Mesendoderm (in vitro differentiated cells): ENCODE measurements around the gene PPP1R14C.

ENCODE experiments used
- DNase-seq: peaks from one replicate; pipeline ENCODE4 v3.0.0; 2013
- H2AK5ac ChIP-seq: 2 replicates; pipeline ENCODE4 v1.6.1; 2013; ENCODE audit warnings: low read length, inconsistent platforms
- H2BK120ac ChIP-seq: 2 replicates; pipeline ENCODE4 v1.6.1; 2013; ENCODE audit warnings: low read depth, mild to moderate bottlenecking, low read length, moderate library complexity, mixed read lengths
- H2BK15ac ChIP-seq: replicated peaks from 2 replicates; pipeline ENCODE4 v1.6.1; 2013; ENCODE audit warnings: low read depth, mild to moderate bottlenecking, moderate library complexity
- H2BK5ac ChIP-seq: 2 replicates; pipeline ENCODE4 v1.6.1; 2013; ENCODE audit warnings: low read length, inconsistent platforms
- H3K18ac ChIP-seq: 2 replicates; pipeline ENCODE4 v1.6.1; 2013; ENCODE audit warnings: mild to moderate bottlenecking, low read length, mixed read lengths
- H3K23ac ChIP-seq: one replicate; pipeline ENCODE4 v1.6.1; 2013; ENCODE audit warnings: low read length
- H3K27ac ChIP-seq: 2 replicates; pipeline ENCODE4 v1.5.1; 2013; ENCODE audit warnings: low read depth, mild to moderate bottlenecking, inconsistent platforms, low read length, moderate library complexity
- H3K27me3 ChIP-seq: 2 replicates; pipeline ENCODE4 v1.6.1; 2013; ENCODE audit warnings: low read length, control low read depth, mild to moderate bottlenecking, inconsistent platforms; ENCODE audit not compliant: insufficient read depth, poor library complexity
- H3K36me3 ChIP-seq: 2 replicates; pipeline ENCODE4 v1.6.1; 2013; ENCODE audit warnings: low read length, inconsistent platforms; ENCODE audit not compliant: control insufficient read depth, insufficient read depth
- H3K4ac ChIP-seq: one replicate; pipeline ENCODE4 v1.6.1; 2013; ENCODE audit warnings: low read depth, mild to moderate bottlenecking, low read length, moderate library complexity
- H3K4me1 ChIP-seq: 2 replicates; pipeline ENCODE4 v1.6.1; 2013; ENCODE audit warnings: low read depth, low read length, inconsistent platforms; ENCODE audit not compliant: control insufficient read depth
- H3K4me2 ChIP-seq: 2 replicates; pipeline ENCODE4 v1.6.1; 2013; ENCODE audit warnings: low read length
- H3K4me3 ChIP-seq: 2 replicates; pipeline ENCODE4 v1.5.1; 2013; ENCODE audit warnings: mild to moderate bottlenecking, low read length
- H3K56ac ChIP-seq: one replicate; pipeline ENCODE4 v1.6.1; 2013; ENCODE audit warnings: low read length
- H3K79me1 ChIP-seq: 2 replicates; pipeline ENCODE4 v1.6.1; 2013; ENCODE audit warnings: low read length, inconsistent platforms
- H3K79me2 ChIP-seq: 2 replicates; pipeline ENCODE4 v1.6.1; 2013; ENCODE audit warnings: mild to moderate bottlenecking, low read length; ENCODE audit not compliant: control insufficient read depth, insufficient read depth
- H3K9ac ChIP-seq: 2 replicates; pipeline ENCODE4 v1.6.1; 2013; ENCODE audit warnings: low read length, inconsistent platforms
- H4K5ac ChIP-seq: one replicate; pipeline ENCODE4 v1.6.1; 2013; ENCODE audit warnings: low read length
- H4K8ac ChIP-seq: one replicate; pipeline ENCODE4 v1.6.1; 2013; ENCODE audit warnings: low read depth, mild to moderate bottlenecking, control low read depth, low read length, moderate library complexity
- WGBS: extraction: QIAGEN DNeasy Blood & Tissue Kit; methylation state at CpG from one replicate; pipeline ENCODE4 v1.1.7; 2013; ENCODE audit warnings: low lambda C conversion rate, missing lambda C conversion rate; ENCODE audit not compliant: insufficient coverage; ENCODE audit errors: extremely low coverage; 5-methylcytosine and 5-hydroxymethylcytosine counted together

The PPP1R14C gene

DNA sequence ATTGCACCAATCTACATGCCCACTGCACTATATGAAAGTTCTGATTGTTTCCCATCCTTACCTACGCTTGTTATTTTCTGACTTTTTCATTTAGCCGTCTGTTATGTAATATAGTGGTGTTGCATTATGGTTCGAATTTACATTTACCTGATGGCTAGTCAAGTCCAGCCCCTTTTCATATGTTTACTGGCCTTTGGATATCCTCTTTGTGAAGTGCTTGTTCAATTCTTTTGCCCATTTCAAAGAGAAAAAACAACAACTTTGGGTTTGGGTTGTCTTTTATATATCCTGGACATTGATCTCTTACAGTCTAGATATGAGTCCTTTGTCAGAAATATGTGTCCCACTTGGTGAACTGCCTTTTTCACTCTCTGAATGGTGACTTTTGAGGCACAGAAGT lies 21.1 kb downstream of the PPP1R14C start:
- no peak for DNase-seq
- no peak overlapping the region for H3K9ac ChIP-seq
- no peaks in the 10 kb centered on the region for H3K27me3 ChIP-seq
- no peak overlapping the region for H3K23ac ChIP-seq
- no peak overlapping the region for H3K27ac ChIP-seq
- H3K56ac ChIP-seq = no peak overlapping the region
- no peaks in the 10 kb centered on the region for H3K4me1 ChIP-seq
- no peak overlapping the region for H4K8ac ChIP-seq
- no peaks in the 10 kb centered on the region for H3K36me3 ChIP-seq
- H2BK15ac ChIP-seq = no peak overlapping the region
- H3K4ac ChIP-seq = no peak overlapping the region
- no peak overlapping the region for H2BK5ac ChIP-seq
- H3K18ac ChIP-seq = no peak overlapping the region
- H3K79me2 ChIP-seq = no peaks in the 10 kb centered on the region
- no CpG with 5 or more reads among the region's 3 CpGs for WGBS
- no peak overlapping the region for H3K4me2 ChIP-seq
- no peak overlapping the region for H3K4me3 ChIP-seq
- H4K5ac ChIP-seq = no peak overlapping the region
- H2AK5ac ChIP-seq = no peak overlapping the region
- H2BK120ac ChIP-seq = no peak overlapping the region
- no peaks in the 10 kb centered on the region for H3K79me1 ChIP-seq

DNA sequence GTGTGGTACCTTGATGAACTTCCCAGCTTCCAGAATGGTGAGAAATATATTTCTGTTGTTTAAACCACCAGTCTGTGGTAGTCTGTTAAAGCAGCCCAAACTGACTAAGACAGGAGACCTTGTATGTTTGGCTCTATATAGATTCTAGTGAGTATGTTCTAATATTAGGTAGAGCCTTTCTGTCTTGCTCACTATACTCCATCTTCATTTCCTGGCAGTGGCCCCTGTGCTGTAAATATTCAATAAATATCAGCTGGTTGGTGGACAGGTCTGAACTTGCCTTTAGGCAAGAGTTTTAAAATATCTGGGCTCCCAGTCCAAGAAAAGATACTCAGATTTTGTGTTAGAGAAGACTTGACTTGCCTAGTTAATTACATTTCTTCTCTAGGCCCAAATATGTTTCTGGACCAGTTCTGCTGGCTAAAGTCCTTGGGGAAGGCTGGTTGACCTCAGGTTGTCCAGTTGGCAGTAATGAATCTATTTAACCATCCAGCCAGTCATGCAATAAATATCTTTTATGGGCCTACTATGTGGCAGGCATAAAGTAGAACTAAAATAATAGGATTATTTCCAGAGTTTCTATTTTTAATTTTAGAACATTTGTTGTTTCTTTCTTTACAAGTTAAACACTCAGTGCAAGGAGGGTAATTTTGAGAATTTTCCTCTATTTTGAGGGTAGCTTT lies 22.3 kb downstream of the PPP1R14C start:
- Histone ChIP-seq H2BK120ac (no peak overlapping the region), H3K4me2 (no peak overlapping the region), H4K5ac (no peak overlapping the region), H3K27me3 (no peaks in the 10 kb centered on the region), H3K56ac (no peak overlapping the region), H2BK15ac (no peak overlapping the region), H2AK5ac (no peak overlapping the region), H3K4me1 (no peaks in the 10 kb centered on the region), H3K18ac (no peak overlapping the region), H3K23ac (no peak overlapping the region), H2BK5ac (no peak overlapping the region), H4K8ac (no peak overlapping the region), H3K36me3 (no peaks in the 10 kb centered on the region), H3K27ac (no peak overlapping the region), H3K79me1 (no peaks in the 10 kb centered on the region), H3K79me2 (no peaks in the 10 kb centered on the region), H3K4ac (no peak overlapping the region), H3K4me3 (no peak overlapping the region), H3K9ac (no peak overlapping the region)
- no peak for DNase-seq

DNA sequence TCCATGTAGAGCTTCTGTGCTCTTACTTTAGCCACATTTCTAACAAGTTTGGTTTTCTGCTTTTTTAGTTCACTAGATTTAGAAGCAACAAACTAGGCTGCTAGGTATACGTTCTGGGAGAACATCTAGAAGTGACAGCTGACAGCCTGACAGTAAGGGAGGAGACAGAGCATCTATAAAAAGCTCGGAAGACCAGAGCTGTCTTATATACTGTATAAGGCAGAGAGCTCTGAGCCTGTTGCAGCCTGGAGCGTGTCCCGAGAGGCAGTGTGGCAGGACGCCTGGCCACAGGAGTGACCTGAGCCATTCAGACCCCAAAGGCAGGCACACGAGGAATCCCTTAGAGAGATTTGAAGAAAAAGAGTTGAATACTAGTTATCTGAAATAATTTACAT lies 24.6 kb downstream of the PPP1R14C start:
- H3K79me2 ChIP-seq = no peaks in the 10 kb centered on the region
- no peak overlapping the region for H2BK5ac ChIP-seq
- no peak overlapping the region for H2BK15ac ChIP-seq
- no peak overlapping the region for H4K5ac ChIP-seq
- no peak for DNase-seq
- H3K36me3 ChIP-seq = no peaks in the 10 kb centered on the region
- no peak overlapping the region for H2AK5ac ChIP-seq
- no peaks in the 10 kb centered on the region for H3K27me3 ChIP-seq
- H3K9ac ChIP-seq = no peak overlapping the region
- no peak overlapping the region for H3K4me2 ChIP-seq
- no peak overlapping the region for H3K4me3 ChIP-seq
- H3K4ac ChIP-seq = no peak overlapping the region
- no peak overlapping the region for H3K56ac ChIP-seq
- no peak overlapping the region for H3K23ac ChIP-seq
- no peak overlapping the region for H4K8ac ChIP-seq
- H3K27ac ChIP-seq = no peak overlapping the region
- no peak overlapping the region for H3K18ac ChIP-seq
- no peaks in the 10 kb centered on the region for H3K79me1 ChIP-seq
- WGBS = no CpG with 5 or more reads among the region's 6 CpGs
- no peak overlapping the region for H2BK120ac ChIP-seq
- H3K4me1 ChIP-seq = no peaks in the 10 kb centered on the region

DNA sequence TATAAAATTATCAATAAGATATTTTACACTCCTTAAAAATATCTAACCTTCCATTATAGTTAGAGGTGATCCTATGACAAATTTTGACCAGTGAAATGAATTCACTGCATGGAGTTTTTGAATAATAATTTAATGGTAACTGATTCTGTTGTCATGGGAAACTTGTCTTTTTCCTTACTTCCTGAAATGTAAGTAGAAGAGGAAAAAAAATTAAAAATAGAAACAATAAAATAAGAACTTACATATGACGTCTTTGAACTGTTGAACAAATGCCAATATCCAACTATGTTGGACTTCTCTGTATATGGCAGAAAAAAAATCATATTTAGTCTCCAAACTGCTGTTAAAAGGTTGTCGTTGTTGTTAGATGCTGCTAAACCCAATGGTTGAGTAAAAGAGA lies 26.3 kb downstream of the PPP1R14C start:
- WGBS = no CpG with 5 or more reads among the region's 2 CpGs
- Histone ChIP-seq H3K4ac (no peak overlapping the region), H3K27ac (no peak overlapping the region)

DNA sequence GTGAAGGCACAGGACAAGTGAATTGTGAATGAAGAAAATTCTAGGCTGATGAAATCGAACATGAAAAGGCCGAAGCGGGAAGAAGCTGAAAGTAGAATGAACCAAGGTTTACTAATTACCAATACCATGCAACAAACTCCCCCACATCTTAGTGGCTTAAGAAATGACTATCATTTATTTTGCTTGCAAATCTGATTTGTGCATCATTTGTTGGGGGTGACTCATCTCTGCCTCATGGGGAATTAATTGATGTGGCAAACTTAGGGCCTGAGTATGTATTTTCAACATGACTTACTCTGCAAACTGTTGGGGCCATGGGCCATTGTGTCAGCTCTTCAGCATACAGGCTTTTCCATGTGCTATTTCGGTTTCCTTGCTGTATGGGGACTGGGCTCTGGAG lies 26.8 kb downstream of the PPP1R14C start:
- Histone ChIP-seq H2AK5ac (no peak overlapping the region), H3K23ac (no peak overlapping the region), H3K9ac (no peak overlapping the region), H3K4ac (no peak overlapping the region), H3K27me3 (no peaks in the 10 kb centered on the region), H4K5ac (no peak overlapping the region), H2BK15ac (no peak overlapping the region), H3K56ac (no peak overlapping the region), H2BK5ac (no peak overlapping the region), H3K27ac (no peak overlapping the region), H3K18ac (no peak overlapping the region), H3K4me2 (no peak overlapping the region), H4K8ac (no peak overlapping the region), H3K4me1 (no peaks in the 10 kb centered on the region), H3K36me3 (no peaks in the 10 kb centered on the region), H3K79me1 (no peaks in the 10 kb centered on the region), H3K4me3 (no peak overlapping the region), H3K79me2 (no peaks in the 10 kb centered on the region), H2BK120ac (no peak overlapping the region)
- WGBS = no CpG with 5 or more reads among the region's 4 CpGs
- DNase-seq = no peak

More for the DNA sequence above, 26.3 kb downstream of the PPP1R14C start:
- Histone ChIP-seq H3K79me2 (no peaks in the 10 kb centered on the region), H3K9ac (no peak overlapping the region), H3K56ac (no peak overlapping the region), H3K4me1 (no peaks in the 10 kb centered on the region), H2AK5ac (no peak overlapping the region), H3K36me3 (no peaks in the 10 kb centered on the region), H2BK5ac (no peak overlapping the region), H4K5ac (no peak overlapping the region), H4K8ac (no peak overlapping the region), H3K79me1 (no peaks in the 10 kb centered on the region), H2BK15ac (no peak overlapping the region), H3K4me3 (no peak overlapping the region), H3K27me3 (no peaks in the 10 kb centered on the region), H3K18ac (no peak overlapping the region), H3K23ac (no peak overlapping the region), H3K4me2 (no peak overlapping the region), H2BK120ac (no peak overlapping the region)
- no peak for DNase-seq

DNA sequence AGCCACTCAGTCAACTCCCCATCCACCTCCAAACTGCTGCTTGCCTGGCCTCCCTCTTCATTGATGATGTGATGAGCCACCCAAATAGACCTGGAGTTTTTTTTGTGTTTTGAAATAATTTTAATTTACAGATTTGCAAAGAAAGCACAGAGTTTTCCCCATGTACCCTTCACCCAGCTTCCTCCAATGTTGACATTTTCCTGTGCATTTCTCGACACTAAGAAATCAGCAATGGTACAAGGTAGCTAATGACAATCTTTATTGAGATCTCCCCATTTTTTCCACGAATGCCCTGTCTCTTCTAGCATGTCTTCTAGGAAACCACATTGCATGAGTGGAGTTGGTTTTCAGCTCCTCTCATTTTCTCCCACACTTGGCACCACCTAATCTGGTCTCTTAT lies 30.1 kb downstream of the PPP1R14C start:
- H4K8ac ChIP-seq = no peak overlapping the region
- no peaks in the 10 kb centered on the region for H3K4me1 ChIP-seq
- no peak overlapping the region for H3K23ac ChIP-seq
- no peak overlapping the region for H2BK120ac ChIP-seq
- no peak overlapping the region for H3K4me3 ChIP-seq
- H2AK5ac ChIP-seq = no peak overlapping the region
- H3K79me2 ChIP-seq = no peaks in the 10 kb centered on the region
- no CpG with 5 or more reads among the region's 2 CpGs for WGBS
- no peaks in the 10 kb centered on the region for H3K36me3 ChIP-seq
- no peaks in the 10 kb centered on the region for H3K79me1 ChIP-seq
- DNase-seq = no peak
- no peak overlapping the region for H3K56ac ChIP-seq
- H3K4ac ChIP-seq = no peak overlapping the region
- no peak overlapping the region for H3K9ac ChIP-seq
- H4K5ac ChIP-seq = no peak overlapping the region
- no peak overlapping the region for H2BK15ac ChIP-seq
- no peaks in the 10 kb centered on the region for H3K27me3 ChIP-seq
- H3K4me2 ChIP-seq = no peak overlapping the region
- H2BK5ac ChIP-seq = no peak overlapping the region
- H3K18ac ChIP-seq = no peak overlapping the region
- H3K27ac ChIP-seq = no peak overlapping the region
